Astrocyte of the spinal cord (primary cell): ENCODE measurements around the gene GALNT2.

Experiments
- DNase-seq: peaks from one replicate; pipeline ENCODE4 v3.0.0; 2011; ENCODE audit warnings: low read depth, low spot score
- H3K4me3 ChIP-seq: 2 replicates; pipeline ENCODE4 v1.5.1; 2011; ENCODE audit warnings: low read depth, mild to moderate bottlenecking, low read length, moderate library complexity
- CTCF ChIP-seq: IDR thresholded peaks from 2 replicates; pipeline ENCODE4 v1.5.1; 2012; ENCODE audit warnings: low read depth, mild to moderate bottlenecking, low read length, inconsistent platforms
- in situ Hi-C: cut with HindIII; loops from 2 replicates; pipeline ENCODE4 v1.10.0; 2017; ENCODE audit warnings: low sequenced_read_pairs

The GALNT2 gene

GRCh38 chr1:230233786-230234185 is 166.7 kb downstream of the GALNT2 start:
- no peak for TF ChIP-seq CTCF
- DNase-seq, result no peak
- in situ Hi-C loops, result no loop called here
- H3K4me3 ChIP-seq, result no peak overlapping the region

DNA sequence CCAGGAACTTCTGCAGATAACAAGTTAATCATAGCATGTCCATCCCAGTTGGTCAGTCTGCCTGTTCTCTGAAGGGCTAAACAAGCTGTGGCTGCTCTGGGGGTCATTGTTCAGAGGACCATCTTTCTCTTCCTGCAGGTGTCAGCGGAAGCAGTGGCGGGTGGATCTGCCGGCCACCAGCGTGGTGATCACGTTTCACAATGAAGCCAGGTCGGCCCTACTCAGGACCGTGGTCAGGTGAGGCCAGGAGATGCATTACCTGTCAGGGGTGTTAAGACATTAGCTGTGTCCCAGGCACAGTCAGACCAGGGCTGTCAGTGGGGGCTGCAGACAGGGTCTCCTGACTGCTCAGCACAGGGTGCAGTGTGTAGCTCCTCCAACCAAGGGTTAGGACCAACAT is 168.8 kb downstream of the GALNT2 start:
- in situ Hi-C loops, result no loop called here
- no peak overlapping the region for H3K4me3 ChIP-seq
- DNase-seq, result no peak
- no peak for TF ChIP-seq CTCF

DNA sequence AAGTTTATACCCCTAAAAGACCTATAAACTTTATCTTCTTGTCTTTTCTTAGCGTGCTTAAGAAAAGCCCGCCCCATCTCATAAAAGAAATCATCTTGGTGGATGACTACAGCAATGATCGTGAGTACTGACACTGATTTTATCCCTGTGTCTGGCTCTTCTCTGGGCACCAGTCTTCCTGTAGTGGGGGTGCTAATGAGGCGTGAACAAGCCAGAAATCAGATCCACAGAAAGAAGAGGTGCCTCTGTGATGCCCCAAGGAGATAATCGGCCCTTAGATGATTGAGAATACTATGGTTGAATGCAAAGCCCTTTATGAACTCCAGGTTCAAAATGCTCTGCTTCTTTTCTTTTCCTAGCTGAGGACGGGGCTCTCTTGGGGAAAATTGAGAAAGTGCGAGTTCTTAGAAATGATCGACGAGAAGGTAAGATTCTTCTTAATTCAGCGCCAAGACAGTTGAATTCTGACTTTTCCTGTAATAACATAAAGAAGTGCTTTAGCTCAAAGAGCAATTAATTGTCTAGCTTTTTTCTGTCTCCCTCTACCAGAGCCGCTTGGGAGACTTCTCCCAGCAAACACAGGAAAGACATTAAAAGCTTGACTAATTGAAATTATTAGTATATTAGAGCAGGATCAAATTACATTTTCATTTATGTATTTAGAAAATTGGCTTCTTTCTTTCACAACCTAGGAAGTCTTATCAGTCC is 169.4 kb downstream of the GALNT2 start:
- no peak overlapping the region for H3K4me3 ChIP-seq
- TF ChIP-seq CTCF, result no peak
- no peak for DNase-seq
- in situ Hi-C loops, result no loop called here

GRCh38 chr1:230237009-230237370 is 170.0 kb downstream of the GALNT2 start:
- TF ChIP-seq CTCF, result no peak
- in situ Hi-C loops, result no loop called here
- H3K4me3 ChIP-seq, result no peak overlapping the region
- DNase-seq, result no peak

GRCh38 chr1:230237805-230238204 is 170.8 kb downstream of the GALNT2 start:
- no peak overlapping the region for H3K4me3 ChIP-seq
- no peak for TF ChIP-seq CTCF
- DNase-seq, result no peak
- in situ Hi-C loops, result no loop called here

GRCh38 chr1:230240446-230241086 is 173.5 kb downstream of the GALNT2 start:
- H3K4me3 ChIP-seq, result no peak overlapping the region
- in situ Hi-C loops, result no loop called here
- no peak for DNase-seq
- TF ChIP-seq CTCF, result no peak
